Measurements from ENCODE around the gene RASA3. TPM values are rescaled to one million over a fixed set of nuclear protein-coding genes. Genes with fewer than 3 reads are reported as not detected.

RASA3 gene
- total and polyA plus RNA-seq, 11 donors: 4.8 to 24.2 (median 9.7) TPM

DNA sequence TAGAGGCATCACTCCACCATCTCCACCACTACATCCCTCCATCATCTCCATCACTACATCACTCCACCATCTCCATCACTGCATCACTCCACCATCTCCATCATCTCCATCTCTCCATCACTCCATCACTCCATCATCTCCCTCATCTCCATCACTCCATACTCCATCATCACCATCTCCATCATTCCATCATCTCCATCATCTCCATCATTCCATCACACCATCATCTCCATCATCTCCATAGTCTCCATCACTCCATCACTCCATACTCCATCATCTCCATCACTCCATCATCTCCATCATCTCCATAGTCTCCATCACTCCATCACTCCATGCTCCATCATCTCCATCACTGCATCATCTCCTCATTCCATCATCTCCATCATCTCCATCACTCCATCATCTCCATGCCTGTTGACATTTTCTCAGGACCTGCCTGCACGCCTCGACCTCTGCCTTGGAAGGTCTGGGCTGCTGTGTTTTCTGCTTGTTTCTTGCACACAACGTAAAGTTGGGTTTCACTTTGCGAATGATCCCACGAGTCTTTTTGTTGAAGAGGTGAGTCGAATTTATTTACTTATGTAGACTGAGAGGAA is 21.2 kb upstream of the RASA3 start:
- intact Hi-C loops (cut with DNase I): no loop called here
- TF ChIP-seq, protein P1, sequence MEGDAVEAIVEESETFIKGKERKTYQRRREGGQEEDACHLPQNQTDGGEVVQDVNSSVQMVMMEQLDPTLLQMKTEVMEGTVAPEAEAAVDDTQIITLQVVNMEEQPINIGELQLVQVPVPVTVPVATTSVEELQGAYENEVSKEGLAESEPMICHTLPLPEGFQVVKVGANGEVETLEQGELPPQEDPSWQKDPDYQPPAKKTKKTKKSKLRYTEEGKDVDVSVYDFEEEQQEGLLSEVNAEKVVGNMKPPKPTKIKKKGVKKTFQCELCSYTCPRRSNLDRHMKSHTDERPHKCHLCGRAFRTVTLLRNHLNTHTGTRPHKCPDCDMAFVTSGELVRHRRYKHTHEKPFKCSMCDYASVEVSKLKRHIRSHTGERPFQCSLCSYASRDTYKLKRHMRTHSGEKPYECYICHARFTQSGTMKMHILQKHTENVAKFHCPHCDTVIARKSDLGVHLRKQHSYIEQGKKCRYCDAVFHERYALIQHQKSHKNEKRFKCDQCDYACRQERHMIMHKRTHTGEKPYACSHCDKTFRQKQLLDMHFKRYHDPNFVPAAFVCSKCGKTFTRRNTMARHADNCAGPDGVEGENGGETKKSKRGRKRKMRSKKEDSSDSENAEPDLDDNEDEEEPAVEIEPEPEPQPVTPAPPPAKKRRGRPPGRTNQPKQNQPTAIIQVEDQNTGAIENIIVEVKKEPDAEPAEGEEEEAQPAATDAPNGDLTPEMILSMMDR (IDR thresholded peaks at IDR 0.05): no peak
- Histone ChIP-seq H3K27ac (no peak overlapping the region), H3K4me1 (peaks cover 0 to 29% (median 0%) of the 10 kb centered on the region in 12 donors), H3K9me3 (no peaks in the 10 kb centered on the region), H3K36me3 (no peaks in the 10 kb centered on the region), H3K4me3 (no peak overlapping the region), H3K27me3 (no peaks in the 10 kb centered on the region)
- WGBS, 4 donors: 94 to 97% (median 95%) methylated on average over 6 of the region's 6 CpGs
- DNase-seq (no peak), ATAC-seq (no peak)

DNA sequence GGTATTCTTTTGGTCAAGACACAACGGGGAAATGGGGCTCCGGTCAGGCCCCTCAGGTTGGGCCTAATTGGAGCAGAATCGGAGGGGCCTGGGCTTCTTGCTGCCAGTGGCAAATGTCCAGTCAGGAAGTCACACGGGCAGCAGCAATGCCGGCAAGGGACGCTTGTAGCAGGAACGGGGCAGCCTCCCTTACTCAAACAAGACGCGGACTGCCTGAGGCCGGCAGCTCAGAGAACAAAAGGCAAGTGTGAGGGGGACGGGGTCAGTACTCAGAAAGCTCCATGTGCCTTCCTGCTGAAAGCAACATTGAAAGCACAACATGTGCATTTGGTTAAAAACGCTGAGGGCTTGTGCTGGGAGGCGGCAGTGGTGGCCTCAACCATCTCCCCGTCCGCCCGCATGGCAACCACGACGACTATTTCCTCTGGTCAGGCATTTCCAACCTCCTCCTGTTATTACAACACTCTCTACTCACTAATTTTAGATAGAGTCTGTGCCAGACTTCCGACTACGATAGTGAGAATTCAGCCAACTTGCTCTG is 20.5 kb upstream of the RASA3 start:
- Histone ChIP-seq H3K27me3 (no peaks in the 10 kb centered on the region), H3K9me3 (no peaks in the 10 kb centered on the region), H3K4me1 (peaks cover 0 to 29% (median 0%) of the 10 kb centered on the region in 12 donors), H3K36me3 (no peaks in the 10 kb centered on the region), H3K4me3 (no peak overlapping the region), H3K27ac (no peak overlapping the region)
- DNase-seq: no peak
- no peak for ATAC-seq
- WGBS, 4 donors: 65 to 77% (median 67%) methylated on average over 20 of the region's 20 CpGs
- TF ChIP-seq POLR2A (IDR thresholded peaks at IDR 0.05): no peak
- TF ChIP-seq, protein P1 (IDR thresholded peaks at IDR 0.05): no peak
- intact Hi-C loops (cut with DNase I): no loop called here

DNA sequence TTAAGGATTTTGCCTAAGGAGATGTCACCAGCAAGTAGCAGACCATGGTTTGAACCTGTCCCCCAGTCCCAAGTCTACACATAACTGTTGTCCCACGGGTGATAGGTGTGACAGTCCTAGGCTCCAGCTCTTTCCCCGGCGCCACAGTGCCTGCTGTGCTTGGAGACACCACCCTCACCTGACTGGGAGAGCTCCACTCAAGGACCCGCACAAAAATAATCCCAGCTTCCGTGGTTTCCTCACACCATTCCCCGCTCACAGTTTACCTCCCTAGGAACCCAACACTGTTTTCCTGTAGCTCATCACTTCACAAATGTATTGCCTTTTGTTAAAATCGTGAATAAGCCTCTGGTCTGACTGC is 19.8 kb upstream of the RASA3 start:
- 78 to 90% (median 84%) methylated on average over 7 of the region's 7 CpGs for WGBS, 4 donors
- no peaks in the 10 kb centered on the region for H3K9me3 ChIP-seq
- ATAC-seq (no peak), DNase-seq (no peak)
- no peaks in the 10 kb centered on the region for H3K27me3 ChIP-seq
- no peak overlapping the region for H3K27ac ChIP-seq
- H3K4me3 ChIP-seq: no peak overlapping the region
- no peak for TF ChIP-seq POLR2A (IDR thresholded peaks at IDR 0.05)
- TF ChIP-seq, protein P1 (IDR thresholded peaks at IDR 0.05): no peak
- intact Hi-C loops (cut with DNase I): no loop called here
- H3K4me1 ChIP-seq: peaks cover 0 to 29% (median 0%) of the 10 kb centered on the region in 12 donors
- H3K36me3 ChIP-seq: no peaks in the 10 kb centered on the region

DNA sequence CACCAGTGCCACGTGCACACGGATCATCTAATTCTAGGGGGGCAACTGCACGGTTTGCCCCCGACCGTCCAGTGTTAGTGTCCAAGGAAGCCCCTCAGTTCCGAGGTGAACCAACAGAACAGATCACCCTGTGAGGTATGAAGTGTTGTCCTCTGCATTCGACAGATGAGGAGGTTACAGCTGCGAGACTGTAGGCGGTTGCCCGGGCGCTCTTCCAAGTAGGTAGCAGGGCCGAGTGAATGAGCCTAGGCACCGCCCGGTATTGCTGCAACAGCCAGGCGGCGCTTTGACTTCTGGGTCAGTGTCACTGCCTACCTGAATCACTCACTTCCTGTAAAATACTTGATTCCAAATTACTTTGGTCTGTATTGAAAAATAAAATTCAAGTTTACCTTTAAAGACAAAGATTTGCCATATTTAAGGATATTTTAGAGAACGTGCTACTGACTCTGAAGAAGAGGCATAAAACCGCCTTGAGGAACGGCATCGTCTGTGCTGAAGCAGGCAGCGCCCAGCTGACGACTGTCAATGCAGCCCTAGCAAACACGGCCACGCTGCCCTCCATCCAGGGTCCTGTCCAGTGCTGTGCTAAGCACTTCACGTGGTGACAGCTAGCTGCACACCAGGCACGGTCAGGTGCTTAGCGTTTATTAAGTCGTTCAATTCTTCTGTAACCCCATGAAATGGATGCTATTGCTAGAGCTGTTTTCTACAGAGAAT is 19.3 kb upstream of the RASA3 start:
- Histone ChIP-seq H3K27me3 (no peaks in the 10 kb centered on the region), H3K27ac (peak overlapping the region in 1 of 12 donors; percentile 33), H3K36me3 (no peaks in the 10 kb centered on the region), H3K9me3 (no peaks in the 10 kb centered on the region), H3K4me1 (peaks cover 0 to 29% (median 0%) of the 10 kb centered on the region in 12 donors), H3K4me3 (no peak overlapping the region)
- TF ChIP-seq, protein P1 (IDR thresholded peaks at IDR 0.05): no peak
- TF ChIP-seq POLR2A (IDR thresholded peaks at IDR 0.05): no peak
- peak in 1 of 5 donors; percentile 49 for DNase-seq
- peak in 2 of 4 donors; percentile 49 to 58 for ATAC-seq
- 75 to 78% (median 77%) methylated on average over 28 of the region's 28 CpGs for WGBS, 4 donors
- intact Hi-C loops (cut with DNase I): no loop called here
